CD4-positive, alpha-beta T cell (primary cell): ENCODE measurements around the gene RGPD3. TPM values are rescaled to one million over a fixed set of nuclear protein-coding genes. Genes with fewer than 3 reads are reported as not detected.

Experiments used
- ATAC-seq: fragments of 200-7000 bp; cut with Tn5 transposase; one replicate; pipeline ENCODE4 v1.10.0; 2022; ENCODE audit warnings: mild to moderate bottlenecking; ENCODE audit not compliant: poor library complexity
- CTCF ChIA-PET: fragments of 350-600 bp; sonication (Branson Sonifier 250); formaldehyde crosslinking; loops from one replicate; lab custom pipeline; 2021; ENCODE audit warnings: antibody characterized with exemption, inconsistent platforms; lab: Charles Lee
- POLR2A ChIA-PET: fragments of 350-600 bp; sonication (Branson Sonifier 250); formaldehyde crosslinking; loops from one replicate; lab custom pipeline; 2021; ENCODE audit warnings: antibody characterized with exemption, inconsistent platforms; lab: Charles Lee
- DNase-seq, 14 experiments: peaks; one replicate each; pipeline ENCODE4 v3.0.0-alpha.2; 2013 to 2020; ENCODE audit warnings: mixed read lengths in 2 of 14
- H3K27ac ChIP-seq, 2 donors: one replicate each; pipeline versions ENCODE4 v1.5.1 to v1.7.0; 2013; ENCODE audit warnings: low read length in 2 of 2, low read depth in 1 of 2, mild to moderate bottlenecking in 1 of 2
- H3K27me3 ChIP-seq, 2 experiments: 1 replicate in 1 of 2; 2 replicates in 1 of 2; pipeline versions ENCODE4 v1.6.1 to v1.7.0; 2013; ENCODE audit warnings: low read length in 2 of 2, control low read depth in 1 of 2, mild to moderate bottlenecking in 1 of 2, moderate library complexity in 1 of 2; ENCODE audit not compliant: insufficient read depth in 2 of 2, control insufficient read depth in 1 of 2
- H3K36me3 ChIP-seq: one replicate; pipeline ENCODE4 v1.6.1; 2013; ENCODE audit warnings: low read length, control low read depth; ENCODE audit not compliant: insufficient read depth
- H3K4me1 ChIP-seq: one replicate; pipeline ENCODE4 v1.6.1; 2013; ENCODE audit warnings: low read length, control low read depth; ENCODE audit not compliant: insufficient read depth
- H3K4me3 ChIP-seq: one replicate; pipeline ENCODE4 v1.5.1; 2013; ENCODE audit warnings: mild to moderate bottlenecking, low read length, moderate library complexity
- H3K9me3 ChIP-seq, 2 experiments: 1 replicate in 1 of 2; 2 replicates in 1 of 2; pipeline versions ENCODE4 v1.6.1 to v1.7.0; 2013; ENCODE audit warnings: low read length in 2 of 2, mild to moderate bottlenecking in 2 of 2, control low read depth in 1 of 2, moderate library complexity in 1 of 2; ENCODE audit not compliant: control insufficient read depth in 1 of 2, insufficient read depth in 1 of 2
- H3K27ac Mint-ChIP-seq: one replicate; pipeline ENCODE4 v1.8.0; 2020; ENCODE audit warnings: mixed read lengths
- H3K27me3 Mint-ChIP-seq: one replicate; pipeline ENCODE4 v1.8.0; 2021; ENCODE audit warnings: mixed read lengths
- H3K36me3 Mint-ChIP-seq: one replicate; pipeline ENCODE4 v1.8.0; 2021; ENCODE audit warnings: low read depth, mixed read lengths
- H3K4me1 Mint-ChIP-seq: one replicate; pipeline ENCODE4 v1.8.0; 2021; ENCODE audit warnings: low read depth, mixed read lengths
- H3K4me3 Mint-ChIP-seq: one replicate; pipeline ENCODE4 v1.8.0; 2020; ENCODE audit warnings: mild to moderate bottlenecking, mixed read lengths
- H3K9me3 Mint-ChIP-seq: one replicate; pipeline ENCODE4 v1.8.0; 2020; ENCODE audit warnings: mixed read lengths
- intact Hi-C, 2 experiments: fragments of 100-400 bp; cut with DNase I in 1 of 2; cut with micrococcal nuclease in 1 of 2; formaldehyde crosslinking; loops; one replicate each; pipeline versions ENCODE4 v1.15.1 to v1.9.0; 2023 to 2025; cut with DNase I, micrococcal nuclease
- total RNA-seq, 174 experiments: library from RNA in 2 of 174; stranded (reverse) in 2 of 174; gene quantifications; one replicate each; pipeline ENCODE4 v1.2.3 and lab custom pipeline; 2021 to 2026
- TF ChIP-seq, protein P1 (sequence below): fragments of 200-600 bp; IDR thresholded peaks from one replicate; pipeline ENCODE4 v1.8.0; 2022; ENCODE audit warnings: antibody characterized with exemption, mild to moderate bottlenecking

RGPD3 gene
- total RNA-seq, 2 experiments from 2014 or later = 0.11 to 0.38 TPM

DNA sequence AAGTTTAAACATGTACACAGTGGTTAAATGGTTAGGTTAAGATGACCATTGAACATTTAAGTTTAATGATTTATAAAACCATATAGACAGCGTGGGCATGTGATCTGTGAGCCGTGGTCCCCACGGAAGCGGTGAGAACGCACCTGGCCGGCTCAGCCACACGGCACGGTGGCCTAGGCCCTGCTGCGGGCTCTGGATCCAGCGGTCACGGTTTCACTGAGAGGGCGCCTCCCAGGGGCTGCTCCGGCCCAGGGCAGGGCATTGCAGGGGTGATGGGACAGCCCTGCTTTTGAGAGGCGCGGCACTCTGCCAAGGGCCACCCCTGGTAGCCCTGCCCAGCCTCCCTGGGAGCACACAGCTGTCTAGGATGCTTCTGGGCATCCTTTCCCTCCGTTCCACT, 124.9 kb downstream of the RGPD3 start:
- peaks cover 5% of the 10 kb centered on the region for H3K4me1 Mint-ChIP-seq
- CTCF ChIA-PET = no interaction called here
- Histone ChIP-seq H3K27me3 (no peaks in the 10 kb centered on the region), H3K4me1 (no peaks in the 10 kb centered on the region), H3K9me3 (peaks cover 0 to 13% of the 10 kb centered on the region in 2 experiments), H3K36me3 (no peaks in the 10 kb centered on the region), H3K27ac (no peak overlapping the region), H3K4me3 (no peak overlapping the region)
- no peak overlapping the region for H3K27ac Mint-ChIP-seq
- no peaks in the 10 kb centered on the region for H3K9me3 Mint-ChIP-seq
- ATAC-seq (no peak), DNase-seq (no peak)
- POLR2A ChIA-PET = no interaction called here
- intact Hi-C loops = no loop called here
- no peaks in the 10 kb centered on the region for H3K36me3 Mint-ChIP-seq
- no peak overlapping the region for H3K4me3 Mint-ChIP-seq
- TF ChIP-seq, protein P1, sequence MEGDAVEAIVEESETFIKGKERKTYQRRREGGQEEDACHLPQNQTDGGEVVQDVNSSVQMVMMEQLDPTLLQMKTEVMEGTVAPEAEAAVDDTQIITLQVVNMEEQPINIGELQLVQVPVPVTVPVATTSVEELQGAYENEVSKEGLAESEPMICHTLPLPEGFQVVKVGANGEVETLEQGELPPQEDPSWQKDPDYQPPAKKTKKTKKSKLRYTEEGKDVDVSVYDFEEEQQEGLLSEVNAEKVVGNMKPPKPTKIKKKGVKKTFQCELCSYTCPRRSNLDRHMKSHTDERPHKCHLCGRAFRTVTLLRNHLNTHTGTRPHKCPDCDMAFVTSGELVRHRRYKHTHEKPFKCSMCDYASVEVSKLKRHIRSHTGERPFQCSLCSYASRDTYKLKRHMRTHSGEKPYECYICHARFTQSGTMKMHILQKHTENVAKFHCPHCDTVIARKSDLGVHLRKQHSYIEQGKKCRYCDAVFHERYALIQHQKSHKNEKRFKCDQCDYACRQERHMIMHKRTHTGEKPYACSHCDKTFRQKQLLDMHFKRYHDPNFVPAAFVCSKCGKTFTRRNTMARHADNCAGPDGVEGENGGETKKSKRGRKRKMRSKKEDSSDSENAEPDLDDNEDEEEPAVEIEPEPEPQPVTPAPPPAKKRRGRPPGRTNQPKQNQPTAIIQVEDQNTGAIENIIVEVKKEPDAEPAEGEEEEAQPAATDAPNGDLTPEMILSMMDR = no peak
- no peaks in the 10 kb centered on the region for H3K27me3 Mint-ChIP-seq

DNA sequence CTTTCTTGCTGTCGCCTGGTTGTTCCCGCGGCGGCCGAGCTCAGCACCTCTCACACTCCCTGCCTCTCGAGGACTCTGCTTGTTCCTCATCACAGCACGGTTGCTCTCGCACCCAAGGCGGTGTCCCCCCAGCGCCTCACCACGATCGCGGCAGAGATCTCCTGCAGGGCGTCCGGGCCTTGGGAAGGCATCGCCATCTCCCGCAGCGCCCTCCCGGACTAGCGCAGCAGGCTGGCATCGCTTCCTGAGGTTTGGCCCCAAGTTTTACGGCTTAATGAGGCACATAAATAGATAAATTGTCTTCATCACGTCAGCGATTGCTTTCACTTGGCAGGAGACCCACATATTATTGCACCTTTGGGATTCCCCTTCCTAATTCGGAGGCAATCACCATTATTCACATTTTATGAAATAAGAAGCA, 125.4 kb downstream of the RGPD3 start:
- H3K9me3 Mint-ChIP-seq = no peaks in the 10 kb centered on the region
- H3K27me3 Mint-ChIP-seq = no peaks in the 10 kb centered on the region
- DNase-seq = no peak
- peaks cover under 1% of the 10 kb centered on the region for H3K4me1 Mint-ChIP-seq
- no peak for ATAC-seq
- H3K4me3 ChIP-seq = no peak overlapping the region
- H3K9me3 ChIP-seq = peaks cover 0 to 13% of the 10 kb centered on the region in 2 experiments
- no peak overlapping the region for H3K27ac ChIP-seq
- intact Hi-C loops = no loop called here
- TF ChIP-seq, protein P1 = no peak
- H3K4me1 ChIP-seq = no peaks in the 10 kb centered on the region
- no peaks in the 10 kb centered on the region for H3K36me3 ChIP-seq
- H3K4me3 Mint-ChIP-seq = no peak overlapping the region
- CTCF ChIA-PET = no interaction called here
- H3K36me3 Mint-ChIP-seq = no peaks in the 10 kb centered on the region
- POLR2A ChIA-PET = no interaction called here
- H3K27me3 ChIP-seq = no peaks in the 10 kb centered on the region
- H3K27ac Mint-ChIP-seq = no peak overlapping the region

DNA sequence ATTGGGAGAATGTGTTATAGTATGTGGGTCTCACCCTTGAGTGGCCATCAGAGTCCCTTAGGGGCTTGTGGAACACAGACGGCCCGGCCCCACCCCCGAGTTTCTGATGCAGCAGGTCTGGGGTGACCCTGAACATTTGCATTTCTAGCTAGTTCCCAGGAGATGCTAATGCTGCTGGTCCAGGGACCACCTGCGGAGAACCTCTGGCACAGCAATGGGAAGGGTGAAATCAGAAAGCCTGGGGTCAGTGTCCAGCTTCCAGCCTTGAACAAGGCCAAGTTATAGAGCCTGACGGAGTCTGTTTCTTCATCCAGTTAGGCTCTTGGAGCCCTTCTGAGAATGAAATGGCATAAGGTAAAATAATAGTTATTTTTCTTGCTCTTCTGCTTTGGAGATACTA, 126.5 kb downstream of the RGPD3 start:
- intact Hi-C loops = no loop called here
- Histone ChIP-seq H3K36me3 (no peaks in the 10 kb centered on the region), H3K4me1 (no peaks in the 10 kb centered on the region), H3K27me3 (no peaks in the 10 kb centered on the region), H3K9me3 (peaks cover 0 to 13% of the 10 kb centered on the region in 2 experiments), H3K4me3 (no peak overlapping the region), H3K27ac (no peak overlapping the region)
- Mint-ChIP-seq H3K27ac (no peak overlapping the region), H3K27me3 (no peaks in the 10 kb centered on the region), H3K4me1 (no peaks in the 10 kb centered on the region), H3K4me3 (no peak overlapping the region), H3K9me3 (no peaks in the 10 kb centered on the region), H3K36me3 (no peaks in the 10 kb centered on the region)
- ChIA-PET CTCF (no interaction called here), POLR2A (no interaction called here)
- ATAC-seq = no peak
- no peak for DNase-seq
- TF ChIP-seq, protein P1 = no peak

Other genes starting within 250 kb of the RGPD3 start
- gene CD8B2, start 19.0 kb upstream of the RGPD3 start, total RNA-seq = under 1 TPM in 1 of 2 experiments, not detected in 1; 0.14 TPM